GM12878 (cell line): ENCODE results near the gene MAGEB17. TPM values are rescaled to one million over a fixed set of nuclear protein-coding genes. Genes with fewer than 3 reads are reported as not detected.

ENCODE experiments used
- RELB ChIP-seq: fragments of 450-650 bp; IDR thresholded peaks from 2 replicates; pipeline ENCODE4 v1.6.1; 2017; ENCODE audit warnings: low read depth, mild to moderate bottlenecking, moderate library complexity
- STAT3 ChIP-seq: IDR thresholded peaks from 2 replicates; pipeline ENCODE4 v1.6.1; 2011; ENCODE audit warnings: low read depth, low read length, improper control_type of control experiment
- ZBTB40 ChIP-seq: fragments of 450-650 bp; IDR thresholded peaks from 2 replicates; pipeline ENCODE4 v1.6.1; 2016; ENCODE audit warnings: mild to moderate bottlenecking, moderate library complexity, borderline replicate concordance
- ZNF592 ChIP-seq: fragments of 450-650 bp; IDR thresholded peaks from 2 replicates; pipeline ENCODE4 v1.6.1; 2017; ENCODE audit warnings: mild to moderate bottlenecking, moderate library complexity
- polyA plus RNA-seq, 11 experiments: library from polyadenylated mRNA; depleted of rRNA in 4 of 11; unstranded in 6 of 11; stranded (reverse) in 5 of 11; fragments of >200 nt; fragmentation: Nextera tagmentation in 4 of 11; fragmentation: Illumina TruSeq in 1 of 11; extraction: Ambion mirVana in 4 of 11; extraction: Trizol in 1 of 11; gene quantifications; 1 replicate in 1 of 11; 2 replicates in 10 of 11; pipeline versions ENCODE4 v1.2.1 to v1.2.3, GENCODE V29; 2011 to 2016; ENCODE audit warnings: inconsistent platforms in 2 of 11, missing spikeins in 2 of 11, low read depth in 1 of 11
- total RNA-seq, 4 experiments: library from RNA; depleted of rRNA in 3 of 4; stranded (reverse); fragments of >200 nt in 3 of 4; fragmentation: Illumina TruSeq in 1 of 4; extraction: Trizol in 1 of 4; gene quantifications; 2 replicates each; pipeline versions ENCODE4 v1.2.1 to v1.2.3, GENCODE V29; 2013 to 2021
- TF ChIP-seq, protein P1 (sequence below): IDR thresholded peaks from 2 replicates; pipeline ENCODE4 v1.6.1; 2012; ENCODE audit warnings: low read depth, low read length, improper control_type of control experiment

Gene MAGEB17
- total and polyA plus RNA-seq, 10 of the 15 experiments (the other 5 are each of a cell fraction or from before 2014, with no cell fraction given), result 0.05 to 0.21 TPM; not detected in 8

- TF ChIP-seq, protein P1, sequence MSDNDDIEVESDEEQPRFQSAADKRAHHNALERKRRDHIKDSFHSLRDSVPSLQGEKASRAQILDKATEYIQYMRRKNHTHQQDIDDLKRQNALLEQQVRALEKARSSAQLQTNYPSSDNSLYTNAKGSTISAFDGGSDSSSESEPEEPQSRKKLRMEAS, result no peak
- TF ChIP-seq ZBTB40, result no peak
- no peak for TF ChIP-seq STAT3
- TF ChIP-seq RELB, result no peak
- TF ChIP-seq ZNF592, result no peak
These were observed 18.4 kb downstream of the MAGEB17 start (continued) for GRCh38 chrX:16185725-16186136.
